Kidney epithelial cell (primary cell): ENCODE measurements around the gene CIC. TPM values are rescaled to one million over a fixed set of nuclear protein-coding genes. Genes with fewer than 3 reads are reported as not detected.
A peak's percentile ranks its signal among the peaks of the same experiment; 100 is the strongest.

ENCODE experiments used
- DNase-seq: peaks from one replicate; pipeline ENCODE4 v3.0.0-alpha.2; 2010; ENCODE audit warnings: low read depth
- H3K27me3 ChIP-seq: 2 replicates; pipeline ENCODE4 v1.6.0; 2011; ENCODE audit warnings: low read length; ENCODE audit not compliant: control insufficient read depth, insufficient read depth
- H3K36me3 ChIP-seq: 2 replicates; pipeline ENCODE4 v1.5.1; 2011; ENCODE audit warnings: low read length; ENCODE audit not compliant: control insufficient read depth, insufficient read depth
- H3K4me3 ChIP-seq: 2 replicates; pipeline ENCODE4 v1.5.1; 2011; ENCODE audit warnings: low read depth, mild to moderate bottlenecking, control low read depth, low read length
- total RNA-seq: library from RNA; depleted of rRNA; stranded (reverse); fragments of >200 nt; gene quantifications from 2 replicates; pipeline ENCODE4 v1.2.3, GENCODE V29; 2015
- TF ChIP-seq, protein P1 (sequence below): IDR thresholded peaks from 2 replicates; pipeline ENCODE4 v1.5.1; 2011; ENCODE audit warnings: mild to moderate bottlenecking, moderate library complexity, low read length, control low read depth, inconsistent platforms; ENCODE audit not compliant: insufficient read depth, poor library complexity, severe bottlenecking

The CIC gene
- total RNA-seq, 1 donor from 2014 or later, result 41.7 TPM

DNA sequence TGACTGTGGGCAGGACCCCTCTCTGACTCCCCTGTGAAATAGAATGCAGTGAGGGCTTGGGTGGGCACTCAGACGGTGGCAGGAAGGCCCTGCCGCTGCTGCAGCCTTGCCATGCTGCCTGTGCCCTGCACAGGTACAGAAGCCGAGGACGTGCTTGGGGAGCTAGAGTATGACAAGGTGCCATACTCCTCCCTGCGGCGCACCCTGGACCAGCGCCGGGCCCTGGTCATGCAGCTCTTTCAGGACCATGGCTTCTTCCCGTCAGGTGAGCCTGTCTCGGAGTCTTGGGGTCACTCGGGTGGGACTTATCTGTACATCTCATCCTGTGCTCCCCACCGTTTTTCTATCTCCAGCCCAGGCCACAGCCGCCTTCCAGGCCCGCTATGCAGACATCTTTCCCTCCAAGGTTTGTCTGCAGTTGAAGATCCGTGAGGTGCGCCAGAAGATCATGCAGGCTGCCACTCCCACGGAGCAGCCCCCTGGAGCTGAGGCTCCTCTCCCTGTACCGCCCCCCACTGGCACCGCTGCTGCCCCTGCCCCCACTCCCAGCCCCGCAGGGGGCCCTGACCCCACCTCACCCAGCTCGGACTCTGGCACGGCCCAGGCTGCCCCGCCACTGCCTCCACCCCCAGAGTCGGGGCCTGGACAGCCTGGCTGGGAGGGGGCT, 25.6 kb downstream of the CIC start:
- TF ChIP-seq, protein P1, sequence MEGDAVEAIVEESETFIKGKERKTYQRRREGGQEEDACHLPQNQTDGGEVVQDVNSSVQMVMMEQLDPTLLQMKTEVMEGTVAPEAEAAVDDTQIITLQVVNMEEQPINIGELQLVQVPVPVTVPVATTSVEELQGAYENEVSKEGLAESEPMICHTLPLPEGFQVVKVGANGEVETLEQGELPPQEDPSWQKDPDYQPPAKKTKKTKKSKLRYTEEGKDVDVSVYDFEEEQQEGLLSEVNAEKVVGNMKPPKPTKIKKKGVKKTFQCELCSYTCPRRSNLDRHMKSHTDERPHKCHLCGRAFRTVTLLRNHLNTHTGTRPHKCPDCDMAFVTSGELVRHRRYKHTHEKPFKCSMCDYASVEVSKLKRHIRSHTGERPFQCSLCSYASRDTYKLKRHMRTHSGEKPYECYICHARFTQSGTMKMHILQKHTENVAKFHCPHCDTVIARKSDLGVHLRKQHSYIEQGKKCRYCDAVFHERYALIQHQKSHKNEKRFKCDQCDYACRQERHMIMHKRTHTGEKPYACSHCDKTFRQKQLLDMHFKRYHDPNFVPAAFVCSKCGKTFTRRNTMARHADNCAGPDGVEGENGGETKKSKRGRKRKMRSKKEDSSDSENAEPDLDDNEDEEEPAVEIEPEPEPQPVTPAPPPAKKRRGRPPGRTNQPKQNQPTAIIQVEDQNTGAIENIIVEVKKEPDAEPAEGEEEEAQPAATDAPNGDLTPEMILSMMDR, result no peak
- Histone ChIP-seq H3K36me3 (peaks cover 16% of the 10 kb centered on the region), H3K4me3 (no peak overlapping the region), H3K27me3 (no peaks in the 10 kb centered on the region)
- DNase-seq, result no peak

DNA sequence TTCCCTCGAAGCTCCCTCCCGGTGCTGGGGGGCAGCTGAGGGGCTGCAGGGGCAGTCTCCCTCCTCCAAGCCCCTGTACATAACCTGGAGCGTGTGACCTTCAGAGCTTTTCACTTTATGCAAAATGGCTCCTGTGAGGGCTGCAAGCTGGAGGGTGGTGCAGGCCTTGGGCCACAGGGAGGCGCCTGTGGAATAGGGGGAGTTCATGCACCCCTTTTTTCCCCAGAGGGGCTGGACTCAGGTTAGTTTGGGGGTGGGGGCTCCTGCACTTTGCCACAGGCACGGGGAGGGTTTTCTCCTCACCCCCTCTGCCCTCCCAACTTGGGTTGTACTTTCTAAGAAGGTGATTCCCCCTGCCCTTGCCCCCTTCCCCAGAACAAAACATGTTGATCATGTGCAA, 26.3 kb downstream of the CIC start:
- H3K36me3 ChIP-seq, result peaks cover 11% of the 10 kb centered on the region
- TF ChIP-seq, protein P1, result no peak
- no peak overlapping the region for H3K4me3 ChIP-seq
- no peaks in the 10 kb centered on the region for H3K27me3 ChIP-seq
- DNase-seq, result no peak

DNA sequence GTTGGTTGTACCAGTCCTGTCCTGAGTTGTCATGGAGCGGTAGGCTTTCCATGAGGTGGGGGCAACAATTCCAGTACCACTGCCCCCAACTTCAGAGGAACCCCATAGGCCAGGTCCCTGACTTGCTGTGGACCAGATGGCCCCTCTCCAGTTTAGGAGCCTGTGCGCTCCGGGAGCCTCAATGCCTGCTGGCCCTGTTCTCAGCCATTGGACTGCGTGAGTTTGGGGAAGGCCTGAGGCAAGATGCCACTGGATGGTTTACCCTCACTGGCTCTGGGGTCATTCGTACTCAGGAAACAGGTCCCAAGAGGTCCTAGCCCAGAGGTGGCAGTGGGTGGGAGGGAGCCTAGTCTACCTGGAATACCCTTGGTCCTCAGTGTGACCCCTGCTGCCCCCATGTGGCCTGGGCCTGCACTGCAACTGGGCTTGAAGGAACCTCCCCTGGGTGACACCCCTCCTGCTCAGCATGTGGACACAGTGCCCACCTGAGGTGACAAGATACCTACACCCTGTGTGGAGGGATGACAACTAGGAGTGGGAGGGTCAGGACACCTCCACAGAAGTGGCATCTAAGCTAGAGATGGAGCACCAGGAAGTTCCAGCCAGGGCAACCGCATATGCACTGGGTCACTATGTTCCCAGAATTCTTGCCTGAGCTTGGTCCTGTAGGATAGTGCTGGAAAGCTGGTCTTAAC, 26.9 kb downstream of the CIC start:
- TF ChIP-seq, protein P1, result peak; percentile 98
- Histone ChIP-seq H3K4me3 (no peak overlapping the region), H3K27me3 (no peaks in the 10 kb centered on the region), H3K36me3 (peaks cover 8% of the 10 kb centered on the region)
- DNase-seq, result no peak

DNA sequence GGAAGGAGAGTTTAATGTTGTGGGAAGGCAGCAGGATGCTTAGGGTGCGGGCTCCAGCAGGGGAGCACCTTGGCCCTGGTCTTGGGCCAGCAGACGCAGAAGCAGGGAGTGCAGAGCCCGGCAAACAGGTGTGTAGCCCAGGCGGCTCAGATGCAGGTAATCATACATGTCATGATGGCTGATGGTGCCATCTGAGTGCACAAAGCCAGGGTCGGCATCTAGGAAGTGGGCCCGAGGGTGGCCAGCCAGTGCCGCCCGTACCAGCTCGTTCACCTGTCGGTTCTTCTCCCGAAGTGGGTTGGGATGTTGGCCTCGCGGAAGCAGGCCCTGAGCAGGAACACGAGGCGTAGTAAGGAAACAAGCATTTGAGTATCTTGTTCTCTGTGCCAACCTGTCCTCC, 28.0 kb downstream of the CIC start:
- Histone ChIP-seq H3K27me3 (no peaks in the 10 kb centered on the region), H3K36me3 (peaks cover 4% of the 10 kb centered on the region), H3K4me3 (no peak overlapping the region)
- TF ChIP-seq, protein P1, result no peak
- DNase-seq, result no peak

DNA sequence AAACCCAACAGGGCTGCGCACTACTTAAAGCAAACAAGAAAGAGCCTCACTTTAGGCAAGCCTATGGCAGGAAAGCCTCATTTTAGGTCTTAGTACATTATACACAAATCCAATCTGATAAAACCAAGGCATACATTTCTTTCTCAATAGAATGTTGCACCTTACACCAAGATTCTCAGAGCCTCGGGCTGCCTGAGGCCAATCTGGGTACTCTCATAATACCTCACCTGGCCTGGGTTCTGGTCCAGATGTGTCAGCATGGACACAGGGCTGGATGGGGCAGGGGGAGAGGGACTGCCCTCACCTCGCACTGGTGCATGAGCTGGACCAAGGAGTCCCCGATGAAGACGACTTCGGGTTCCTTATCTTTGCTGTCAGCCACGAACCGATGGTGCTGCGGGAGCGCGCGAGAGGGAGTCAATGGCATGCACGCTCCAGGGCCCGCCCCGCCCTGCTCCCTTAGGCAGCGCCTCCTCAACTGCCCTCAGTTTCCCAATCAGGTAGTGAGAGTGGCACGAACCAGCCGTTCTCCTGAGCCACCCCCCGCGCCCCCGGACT, 32.7 kb downstream of the CIC start, which contains the start of gene PRR19:
TSS of gene PRR19 (plus strand) at position 487 of the 558 bp plus-strand sequence. CDS start 7,453 bp downstream, outside the sequence.
- Histone ChIP-seq H3K36me3 (no peaks in the 10 kb centered on the region), H3K27me3 (no peaks in the 10 kb centered on the region), H3K4me3 (peak within 1 kb of the TSS; percentile 63)
- no peak for DNase-seq
- TF ChIP-seq, protein P1, result no peak

DNA sequence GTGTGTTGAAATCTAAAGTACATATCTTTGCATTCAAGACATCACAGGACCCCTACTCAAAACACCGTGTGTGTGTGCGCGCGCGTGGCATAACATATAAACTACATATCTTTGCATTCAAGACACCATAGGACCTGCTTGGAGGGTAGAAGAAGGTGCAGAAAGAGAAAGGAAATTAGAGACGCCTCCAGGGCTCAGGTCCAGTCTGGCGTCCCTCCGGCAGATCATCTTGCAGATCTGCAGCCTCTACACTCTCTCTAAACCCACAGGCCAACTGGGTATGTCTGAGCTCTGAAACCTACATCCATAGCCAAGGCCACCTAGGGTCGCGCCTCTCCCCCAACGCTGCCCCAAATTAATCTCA, 34.0 kb downstream of the CIC start:
- H3K36me3 ChIP-seq, result no peaks in the 10 kb centered on the region
- DNase-seq, result no peak
- no peaks in the 10 kb centered on the region for H3K27me3 ChIP-seq
- TF ChIP-seq, protein P1, result no peak
- no peak overlapping the region for H3K4me3 ChIP-seq
